ENCODE measurements around the gene RFPL1.
A peak's percentile ranks its signal among the peaks of the same experiment; 100 is the strongest.

RFPL1 gene

DNA sequence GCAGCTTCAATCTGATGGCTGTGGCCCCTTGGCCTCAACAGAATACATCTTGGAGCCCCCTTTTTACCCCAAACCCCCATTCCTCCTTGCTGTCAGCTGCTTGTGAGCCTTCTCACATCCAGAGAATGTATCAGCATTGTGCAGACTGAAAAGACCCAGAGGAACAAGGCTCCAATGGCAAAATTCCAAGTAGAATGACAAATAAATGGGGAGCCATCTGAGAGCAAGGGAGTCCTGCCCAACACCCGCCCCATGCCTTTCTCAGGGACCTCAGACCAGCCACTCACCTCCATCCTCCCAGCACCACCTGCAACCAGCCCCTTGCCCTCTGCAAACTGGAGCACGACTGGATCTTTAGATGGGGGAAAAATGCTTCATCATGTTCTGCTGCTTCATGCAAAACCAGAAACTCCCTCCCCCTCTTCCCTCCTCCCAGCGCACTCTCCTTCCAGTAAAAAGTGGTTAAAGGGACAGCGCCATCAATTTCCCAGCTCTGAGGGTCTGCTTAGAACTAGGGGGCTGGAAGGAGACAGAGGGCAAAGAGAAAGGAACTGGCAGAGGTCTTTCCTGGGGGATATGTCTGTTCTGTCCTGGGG, 39.4 kb downstream of the RFPL1 start:
- no peak for DNase-seq
- Histone ChIP-seq H3K27ac (0 out of 2 replicates have a peak overlapping the region, but pooled peaks have one; percentile 32), H3K36me3 (no peaks in the 10 kb centered on the region), H3K9me3 (ENCODE audit: severe bottlenecking) (no peaks in the 10 kb centered on the region), H3K4me3 (ENCODE audit: low read depth, low read length) (no peak overlapping the region), H3K27me3 (ENCODE audit: insufficient read depth, low read depth, severe bottlenecking) (no peaks in the 10 kb centered on the region)
- TF ChIP-seq CTCF (IDR thresholded peaks at IDR 0.05; ENCODE audit: low read depth, low read length): no peak

DNA sequence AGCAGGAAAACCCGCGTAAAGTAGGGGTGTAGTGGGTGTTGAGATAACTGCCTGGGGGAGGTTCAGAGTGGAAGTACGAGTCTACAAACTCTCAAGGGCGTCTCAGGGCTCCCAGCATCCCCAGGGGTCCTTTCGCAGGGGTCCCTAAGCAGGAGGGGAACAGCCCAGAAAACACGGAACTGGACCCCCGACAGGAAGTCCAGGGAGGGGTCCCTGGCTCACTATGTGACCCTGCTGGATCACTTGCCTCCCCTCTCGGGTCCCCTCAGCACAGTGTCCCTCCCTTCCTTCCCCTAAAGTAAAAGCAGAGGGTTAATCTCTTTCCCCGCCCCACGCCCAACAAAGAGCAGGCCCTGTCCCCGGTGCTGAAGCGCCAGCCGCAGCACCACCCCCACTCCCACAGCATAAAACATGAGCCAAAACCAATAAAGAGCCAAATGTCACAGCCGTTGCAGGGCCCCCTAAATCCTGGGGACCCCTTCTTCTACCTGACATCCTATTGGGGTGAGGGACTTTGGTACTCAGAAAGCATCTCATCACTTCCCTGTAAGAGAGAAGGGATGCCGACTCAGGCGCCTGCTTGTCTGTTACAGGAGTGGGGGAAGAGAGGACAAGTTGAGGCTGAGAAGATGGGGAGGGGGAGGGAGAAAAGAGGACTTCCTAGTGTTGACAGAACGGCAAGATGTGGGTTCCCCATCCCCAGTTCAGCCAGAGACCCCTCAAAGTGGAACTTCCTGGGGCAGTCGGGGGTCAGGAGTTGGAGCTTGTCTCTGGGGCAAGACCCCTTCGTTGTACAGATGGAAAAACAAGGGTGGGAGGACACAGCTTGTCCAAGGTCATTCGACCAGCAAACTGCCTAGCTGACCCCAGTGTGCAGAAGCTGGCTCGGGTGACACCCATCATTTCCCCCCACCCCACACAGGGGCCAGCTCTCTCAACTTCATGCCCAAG, 40.2 kb downstream of the RFPL1 start:
- Histone ChIP-seq H3K27me3 (ENCODE audit: insufficient read depth, low read depth, severe bottlenecking) (no peaks in the 10 kb centered on the region), H3K4me3 (ENCODE audit: low read depth, low read length) (no peak overlapping the region), H3K36me3 (no peaks in the 10 kb centered on the region), H3K9me3 (ENCODE audit: severe bottlenecking) (no peaks in the 10 kb centered on the region), H3K27ac (0 out of 2 replicates have a peak overlapping the region, but pooled peaks have one; percentile 32)
- no peak for DNase-seq
- no peak for TF ChIP-seq CTCF (IDR thresholded peaks at IDR 0.05; ENCODE audit: low read depth, low read length)

GRCh38 chr22:29479417-29480261, 41.3 kb downstream of the RFPL1 start, which contains the start of gene NEFH:
Gene NEFH (plus strand): TSS chr22:29480218. CDS start chr22:29480263, 45 bp downstream.
- TF ChIP-seq CTCF (IDR thresholded peaks at IDR 0.05; ENCODE audit: low read depth, low read length): no peak
- no peak within 1 kb of the TSS for H3K4me3 ChIP-seq (ENCODE audit: low read depth, low read length)
- no peaks in the 10 kb centered on the region for H3K36me3 ChIP-seq
- H3K9me3 ChIP-seq (ENCODE audit: severe bottlenecking): no peaks in the 10 kb centered on the region
- DNase-seq: no peak
- H3K27me3 ChIP-seq (ENCODE audit: insufficient read depth, low read depth, severe bottlenecking): no peaks in the 10 kb centered on the region
- no peak within 1 kb of the TSS for H3K27ac ChIP-seq

GRCh38 chr22:29480262-29480511, 41.8 kb downstream of the RFPL1 start:
- H3K27ac ChIP-seq: no peak overlapping the region
- no peaks in the 10 kb centered on the region for H3K36me3 ChIP-seq
- no peak overlapping the region for H3K4me3 ChIP-seq (ENCODE audit: low read depth, low read length)
- no peaks in the 10 kb centered on the region for H3K9me3 ChIP-seq (ENCODE audit: severe bottlenecking)
- DNase-seq: no peak
- TF ChIP-seq CTCF (IDR thresholded peaks at IDR 0.05; ENCODE audit: low read depth, low read length): no peak
- H3K27me3 ChIP-seq (ENCODE audit: insufficient read depth, low read depth, severe bottlenecking): no peaks in the 10 kb centered on the region

DNA sequence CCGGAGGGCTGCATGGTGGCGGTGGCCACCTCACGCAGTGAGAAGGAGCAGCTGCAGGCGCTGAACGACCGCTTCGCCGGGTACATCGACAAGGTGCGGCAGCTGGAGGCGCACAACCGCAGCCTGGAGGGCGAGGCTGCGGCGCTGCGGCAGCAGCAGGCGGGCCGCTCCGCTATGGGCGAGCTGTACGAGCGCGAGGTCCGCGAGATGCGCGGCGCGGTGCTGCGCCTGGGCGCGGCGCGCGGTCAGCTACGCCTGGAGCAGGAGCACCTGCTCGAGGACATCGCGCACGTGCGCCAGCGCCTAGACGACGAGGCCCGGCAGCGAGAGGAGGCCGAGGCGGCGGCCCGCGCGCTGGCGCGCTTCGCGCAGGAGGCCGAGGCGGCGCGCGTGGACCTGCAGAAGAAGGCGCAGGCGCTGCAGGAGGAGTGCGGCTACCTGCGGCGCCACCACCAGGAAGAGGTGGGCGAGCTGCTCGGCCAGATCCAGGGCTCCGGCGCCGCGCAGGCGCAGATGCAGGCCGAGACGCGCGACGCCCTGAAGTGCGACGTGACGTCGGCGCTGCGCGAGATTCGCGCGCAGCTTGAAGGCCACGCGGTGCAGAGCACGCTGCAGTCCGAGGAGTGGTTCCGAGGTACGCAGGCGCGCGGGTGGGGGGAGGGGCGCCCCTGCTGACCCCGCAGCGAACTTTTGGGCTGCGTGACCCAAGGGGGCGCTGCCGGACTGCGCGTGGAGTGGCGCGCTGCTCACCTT, 42.3 kb downstream of the RFPL1 start:
- Histone ChIP-seq H3K27ac (no peak overlapping the region), H3K27me3 (ENCODE audit: insufficient read depth, low read depth, severe bottlenecking) (no peaks in the 10 kb centered on the region), H3K4me3 (ENCODE audit: low read depth, low read length) (no peak overlapping the region), H3K9me3 (ENCODE audit: severe bottlenecking) (no peaks in the 10 kb centered on the region), H3K36me3 (no peaks in the 10 kb centered on the region)
- no peak for TF ChIP-seq CTCF (IDR thresholded peaks at IDR 0.05; ENCODE audit: low read depth, low read length)
- DNase-seq: no peak

Measured in WERI-Rb-1 (cell line).